HepG2 (cell line): ENCODE results near the gene PTGR2. TPM values are rescaled to one million over a fixed set of nuclear protein-coding genes. Genes with fewer than 3 reads are reported as not detected.

Experiments
- ATAC-seq: fragments of 200-7000 bp; cut with Tn5 transposase; 3 replicates; pipeline ENCODE4 v1.9.1; 2020; ENCODE audit warnings: mild to moderate bottlenecking, moderate library complexity
- BruUV-seq: library from RNA; stranded (reverse); fragments of 400-500 nt; replicated peaks from 2 replicates; lab custom pipeline; 2021; lab: Mats Ljungman, UMichigan
- CTCF ChIA-PET: fragments of 300-600 bp; formaldehyde crosslinking; extraction: SDS; loops from one replicate; lab custom pipeline; 2021; ENCODE audit warnings: low total read pairs, inconsistent platforms, low intra/inter-chr PET ratio; lab: Yijun Ruan, JAX
- POLR2A ChIA-PET: fragments of 350-600 bp; sonication (Branson Sonifier 250); formaldehyde crosslinking; loops from one replicate; lab custom pipeline; 2020; ENCODE audit warnings: antibody characterized with exemption, inconsistent platforms; lab: Yijun Ruan, JAX
- DNase-seq: peaks from one replicate; pipeline ENCODE4 v3.0.0-alpha.2; 2015; ENCODE audit warnings: low spot score
- FAIRE-seq: peaks from 3 replicates; lab custom pipeline; 2011; peaks lifted over from hg19 to GRCh38; lab: Jason Lieb, UNC
- H2AFZ ChIP-seq: one replicate; pipeline ENCODE4 v1.6.1; 2011; ENCODE audit warnings: low read length, inconsistent platforms
- H3K27ac ChIP-seq: fragments of 300-600 bp; 3 replicates; pipeline ENCODE4 v1.8.0; 2011; ENCODE audit warnings: mixed run types, mild to moderate bottlenecking, mixed read lengths, low read length, inconsistent platforms; ENCODE audit not compliant: insufficient read depth; ENCODE audit errors: extremely low read length
- H3K27me3 ChIP-seq, 2 experiments: fragments of 200-600 bp in 1 of 2; 2 replicates in 1 of 2; 3 replicates in 1 of 2; pipeline versions ENCODE4 v1.6.0 to v1.8.0; 2011; ENCODE audit warnings: low read length in 2 of 2, mild to moderate bottlenecking in 2 of 2, moderate library complexity in 2 of 2, inconsistent platforms in 1 of 2; ENCODE audit not compliant: insufficient read depth in 2 of 2, control insufficient read depth in 1 of 2
- H3K36me3 ChIP-seq, 2 experiments: fragments of 200-600 bp in 1 of 2; replicated peaks in 1 of 2; 2 replicates in 1 of 2; 3 replicates in 1 of 2; pipeline versions ENCODE4 v1.5.1 to v1.8.0; 2011; ENCODE audit warnings: low read length in 2 of 2, inconsistent platforms in 1 of 2; ENCODE audit not compliant: insufficient read depth in 2 of 2, control insufficient read depth in 1 of 2
- H3K4me1 ChIP-seq: 2 replicates; pipeline ENCODE4 v1.5.1; 2012; ENCODE audit warnings: low read length, inconsistent platforms; ENCODE audit not compliant: insufficient read depth
- H3K4me2 ChIP-seq: 2 replicates; pipeline ENCODE4 v1.6.0; 2011; ENCODE audit warnings: low read depth, low read length, inconsistent platforms
- H3K4me3 ChIP-seq, 3 experiments: fragments of 200-600 bp in 1 of 3; sonication (generic), shearing (Covaris generic) in 1 of 3; replicated peaks in 1 of 3; 2 replicates each; pipeline ENCODE4 v1.5.1; 2011 to 2016; ENCODE audit warnings: low read length in 3 of 3, inconsistent platforms in 2 of 3, low read depth in 2 of 3, mild to moderate bottlenecking in 2 of 3, control low read depth in 1 of 3, mixed read lengths in 1 of 3; ENCODE audit not compliant: insufficient read depth in 1 of 3
- H3K79me2 ChIP-seq: one replicate; pipeline ENCODE4 v1.6.1; 2011; ENCODE audit warnings: low read length, inconsistent platforms; ENCODE audit not compliant: insufficient read depth
- H3K9ac ChIP-seq: 2 replicates; pipeline ENCODE4 v1.6.0; 2011; ENCODE audit warnings: mild to moderate bottlenecking, low read depth, low read length, inconsistent platforms; ENCODE audit not compliant: insufficient read depth
- H3K9me3 ChIP-seq: 2 replicates; pipeline ENCODE4 v1.5.1; 2012; ENCODE audit warnings: mild to moderate bottlenecking, low read length
- H4K20me1 ChIP-seq: 2 replicates; pipeline ENCODE4 v1.6.0; 2011; ENCODE audit warnings: inconsistent platforms, mild to moderate bottlenecking, low read length, moderate library complexity; ENCODE audit not compliant: insufficient read depth
- IRX3 ChIP-seq: sonication (generic); formaldehyde crosslinking; IDR thresholded peaks from 2 replicates; pipeline ENCODE4 v1.8.1; 2023; ENCODE audit warnings: mild to moderate bottlenecking, low read depth, missing genetic modification reagents, borderline replicate concordance
- KDM1A ChIP-seq: IDR thresholded peaks from 2 replicates; pipeline ENCODE4 v1.6.1; 2016; ENCODE audit warnings: missing compliant biosample characterization
- MBNL3 ChIP-seq: fragments of 250-450 bp; sonication (Bioruptor Pico); conservative IDR thresholded peaks from 2 replicates; pipeline ENCODE4 v1.8.0; 2022; ENCODE audit warnings: mild to moderate bottlenecking, inconsistent platforms
- PAX8 ChIP-seq: sonication (generic); formaldehyde crosslinking; IDR thresholded peaks from 2 replicates; pipeline ENCODE4 v1.8.0; 2022; ENCODE audit warnings: mild to moderate bottlenecking, missing genetic modification reagents, borderline replicate concordance
- SIN3B ChIP-seq: fragments of 150-350 bp; IDR thresholded peaks from 2 replicates; pipeline ENCODE4 v1.6.1; 2014; ENCODE audit warnings: low read length
- SMARCE1 ChIP-seq: fragments of 450-650 bp; IDR thresholded peaks from 2 replicates; pipeline ENCODE4 v1.6.1; 2017; ENCODE audit warnings: borderline replicate concordance
- ZFAT ChIP-seq: sonication (generic); formaldehyde crosslinking; conservative IDR thresholded peaks from 2 replicates; pipeline ENCODE4 v1.8.1; 2023; ENCODE audit warnings: missing genetic modification reagents, inconsistent platforms
- ZNF143 ChIP-seq: sonication (generic); formaldehyde crosslinking; IDR thresholded peaks from 2 replicates; pipeline ENCODE4 v1.4.0; 2020; ENCODE audit warnings: missing genetic modification reagents
- ZNF549 ChIP-seq: sonication (generic); formaldehyde crosslinking; IDR thresholded peaks from 2 replicates; pipeline ENCODE4 v1.5.0; 2020; ENCODE audit warnings: missing genetic modification reagents
- ZNF777 ChIP-seq: sonication (generic); formaldehyde crosslinking; IDR thresholded peaks from 2 replicates; pipeline ENCODE4 v1.4.0; 2020; ENCODE audit warnings: missing genetic modification reagents
- ZNF816 ChIP-seq: sonication (generic); formaldehyde crosslinking; IDR thresholded peaks from 2 replicates; pipeline ENCODE4 v1.8.0; 2022; ENCODE audit warnings: missing genetic modification reagents, mild to moderate bottlenecking, borderline replicate concordance
- ZSCAN29 ChIP-seq: sonication (generic); formaldehyde crosslinking; conservative IDR thresholded peaks from 2 replicates; pipeline ENCODE4 v1.4.0; 2020; ENCODE audit warnings: mild to moderate bottlenecking, missing genetic modification reagents
- ZSCAN31 ChIP-seq: sonication (generic); formaldehyde crosslinking; IDR thresholded peaks from 2 replicates; pipeline ENCODE4 v1.5.0; 2020; ENCODE audit warnings: low read depth, mild to moderate bottlenecking, missing genetic modification reagents
- WGBS: methylation state at CpG from one replicate; pipeline ENCODE4 v1.1.6; 2017; ENCODE audit warnings: low lambda C conversion rate; 5-methylcytosine and 5-hydroxymethylcytosine counted together
- in situ Hi-C: cut with HindIII; loops from 2 replicates; pipeline ENCODE4 v1.10.0; 2017; ENCODE audit warnings: low pct_unique_long_range_greater_than_20kb; ENCODE audit not compliant: extremely low pct_ligation_motif_present
- intact Hi-C: fragments of 100-400 bp; cut with micrococcal nuclease; formaldehyde crosslinking; loops from one replicate; pipeline ENCODE4 v1.10.0; 2022; ENCODE audit not compliant: unreplicated experiment
- polyA plus RNA-seq, 8 experiments: library from polyadenylated mRNA; depleted of rRNA in 3 of 8; stranded (reverse) in 7 of 8; unstranded in 1 of 8; fragments of >200 nt; fragmentation: Illumina TruSeq in 4 of 8; extraction: Trizol in 4 of 8; gene quantifications; 2 replicates each; pipeline versions ENCODE4 v1.2.1 to v1.2.3, GENCODE V29; 2011 to 2016; ENCODE audit warnings: low read depth in 4 of 8, missing spikeins in 1 of 8, mixed read lengths in 1 of 8; ENCODE audit not compliant: insufficient read depth in 1 of 8
- total RNA-seq, 5 experiments: library from RNA; depleted of rRNA; stranded (reverse); fragments of >200 nt; fragmentation: Illumina TruSeq; extraction: Trizol; gene quantifications; 2 replicates each; pipeline ENCODE4 v1.2.3, GENCODE V29; 2016; ENCODE audit warnings: low read depth in 1 of 5
- TF ChIP-seq, protein P1 (sequence below): sonication (generic); formaldehyde crosslinking; conservative IDR thresholded peaks from 2 replicates; pipeline ENCODE4 v1.8.1; 2023; ENCODE audit warnings: missing genetic modification reagents
- TF ChIP-seq, protein P2 (sequence below): sonication (generic); formaldehyde crosslinking; IDR thresholded peaks from 2 replicates; pipeline ENCODE4 v1.4.0; 2020; ENCODE audit warnings: missing genetic modification reagents
- TF ChIP-seq, protein P3 (sequence below): sonication (generic); formaldehyde crosslinking; IDR thresholded peaks from 2 replicates; pipeline ENCODE4 v1.5.0; 2020; ENCODE audit warnings: mild to moderate bottlenecking, missing genetic modification reagents

PTGR2 gene
- total and polyA plus RNA-seq, 2 of the 13 experiments (the other 11 are each of a cell fraction or from before 2014, with no cell fraction given) = 3.0 to 4.3 TPM

DNA sequence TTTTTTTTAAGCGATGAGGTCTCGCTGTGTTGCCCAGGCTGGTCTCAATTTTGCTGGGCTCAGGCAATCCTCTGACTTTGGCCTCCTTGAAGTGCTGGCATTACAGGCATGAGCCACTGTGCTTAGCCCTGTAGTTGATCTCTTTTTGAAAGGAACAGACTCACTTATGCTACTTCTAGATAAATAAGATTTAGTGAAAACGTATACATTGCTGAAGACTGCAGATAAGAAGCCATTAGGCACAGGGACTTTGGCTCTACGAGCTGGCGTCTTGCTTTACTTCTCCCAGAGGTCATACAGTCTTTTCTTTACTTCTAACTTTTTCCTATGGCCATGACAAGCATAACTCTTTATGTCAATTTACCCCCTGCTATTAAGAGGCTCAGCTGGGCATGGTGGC is 9.4 kb downstream of the PTGR2 start:
- Histone ChIP-seq H3K36me3 (0 out of 5 replicates have a peak, but pooled peaks cover 0 to 1% of the 10 kb centered on the region in 2 experiments), H4K20me1 (no peaks in the 10 kb centered on the region), H3K4me1 (no peaks in the 10 kb centered on the region), H3K9ac (no peak overlapping the region), H3K4me2 (no peak overlapping the region), H3K79me2 (no peaks in the 10 kb centered on the region), H3K27me3 (no peaks in the 10 kb centered on the region), H3K9me3 (no peaks in the 10 kb centered on the region), H2AFZ (no peak overlapping the region), H3K27ac (no peak overlapping the region), H3K4me3 (no peak overlapping the region)
- FAIRE-seq (no peak), DNase-seq (no peak), ATAC-seq (no peak)
- 95% methylated on average over 5 of the region's 5 CpGs for WGBS
- in situ Hi-C loops = no loop called here
- intact Hi-C loops = no loop called here
- CTCF ChIA-PET = no interaction called here
- TF ChIP-seq, protein P1, sequence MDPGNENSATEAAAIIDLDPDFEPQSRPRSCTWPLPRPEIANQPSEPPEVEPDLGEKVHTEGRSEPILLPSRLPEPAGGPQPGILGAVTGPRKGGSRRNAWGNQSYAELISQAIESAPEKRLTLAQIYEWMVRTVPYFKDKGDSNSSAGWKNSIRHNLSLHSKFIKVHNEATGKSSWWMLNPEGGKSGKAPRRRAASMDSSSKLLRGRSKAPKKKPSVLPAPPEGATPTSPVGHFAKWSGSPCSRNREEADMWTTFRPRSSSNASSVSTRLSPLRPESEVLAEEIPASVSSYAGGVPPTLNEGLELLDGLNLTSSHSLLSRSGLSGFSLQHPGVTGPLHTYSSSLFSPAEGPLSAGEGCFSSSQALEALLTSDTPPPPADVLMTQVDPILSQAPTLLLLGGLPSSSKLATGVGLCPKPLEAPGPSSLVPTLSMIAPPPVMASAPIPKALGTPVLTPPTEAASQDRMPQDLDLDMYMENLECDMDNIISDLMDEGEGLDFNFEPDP (CRISPR knock-in tag) = no peak
- no TSS peak for BruUV-seq
- POLR2A ChIA-PET = interaction anchor here (1.1 kb wide), 1 partner anchor 10 kb away, joined by 3 read pairs; the partner anchor contains the start of gene PTGR2

DNA sequence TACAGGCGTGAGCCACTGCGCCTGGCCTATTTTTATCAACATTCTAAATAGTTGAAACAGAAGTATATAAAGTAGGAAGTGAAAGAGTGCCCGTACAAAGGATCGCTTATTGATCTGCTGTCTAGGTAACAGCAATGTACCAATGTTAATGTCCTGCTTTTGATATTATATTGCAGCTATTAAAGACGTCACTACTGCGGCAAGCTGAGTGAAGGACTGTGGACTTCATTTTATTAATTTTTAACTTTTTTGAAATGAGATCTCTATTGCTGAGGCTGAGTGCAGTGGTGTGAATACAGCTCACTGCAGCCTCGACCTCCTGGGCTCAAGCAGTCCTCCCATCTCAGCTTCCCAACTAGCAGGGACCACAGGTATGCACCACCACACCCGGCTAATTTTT is 10.8 kb downstream of the PTGR2 start:
- FAIRE-seq (no peak), DNase-seq (no peak), ATAC-seq (no peak)
- Histone ChIP-seq H3K79me2 (no peaks in the 10 kb centered on the region), H3K36me3 (0 out of 5 replicates have a peak, but pooled peaks cover 0 to 1% of the 10 kb centered on the region in 2 experiments), H3K27me3 (no peaks in the 10 kb centered on the region), H3K9ac (no peak overlapping the region), H3K9me3 (no peaks in the 10 kb centered on the region), H4K20me1 (no peaks in the 10 kb centered on the region), H3K4me1 (no peaks in the 10 kb centered on the region), H2AFZ (no peak overlapping the region), H3K4me3 (no peak overlapping the region), H3K27ac (no peak overlapping the region), H3K4me2 (no peak overlapping the region)
- in situ Hi-C loops (no loop called here), intact Hi-C loops (no loop called here)
- no TSS peak for BruUV-seq
- ChIA-PET POLR2A (interaction anchor here (0.7 kb wide), 1 partner anchor 11 kb away, joined by 3 read pairs; the partner anchor contains the start of gene PTGR2), CTCF (no interaction called here)
- WGBS = 95% methylated on average over 8 of the region's 8 CpGs
- no peak for TF ChIP-seq SIN3B
- no peak for TF ChIP-seq ZNF143 (CRISPR knock-in tag)
- TF ChIP-seq, protein P2, sequence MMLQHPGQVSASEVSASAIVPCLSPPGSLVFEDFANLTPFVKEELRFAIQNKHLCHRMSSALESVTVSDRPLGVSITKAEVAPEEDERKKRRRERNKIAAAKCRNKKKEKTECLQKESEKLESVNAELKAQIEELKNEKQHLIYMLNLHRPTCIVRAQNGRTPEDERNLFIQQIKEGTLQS (CRISPR knock-in tag) = no peak
- TF ChIP-seq ZNF549 (CRISPR knock-in tag) = no peak
- no peak for TF ChIP-seq PAX8
- TF ChIP-seq IRX3 (CRISPR knock-in tag) = no peak
- no peak for TF ChIP-seq ZFAT (CRISPR knock-in tag)
- TF ChIP-seq MBNL3 = no peak
- TF ChIP-seq KDM1A (CRISPR knock-in tag) = no peak
- no peak for TF ChIP-seq ZSCAN29 (CRISPR knock-in tag)
- no peak for TF ChIP-seq SMARCE1
- TF ChIP-seq, protein P3, sequence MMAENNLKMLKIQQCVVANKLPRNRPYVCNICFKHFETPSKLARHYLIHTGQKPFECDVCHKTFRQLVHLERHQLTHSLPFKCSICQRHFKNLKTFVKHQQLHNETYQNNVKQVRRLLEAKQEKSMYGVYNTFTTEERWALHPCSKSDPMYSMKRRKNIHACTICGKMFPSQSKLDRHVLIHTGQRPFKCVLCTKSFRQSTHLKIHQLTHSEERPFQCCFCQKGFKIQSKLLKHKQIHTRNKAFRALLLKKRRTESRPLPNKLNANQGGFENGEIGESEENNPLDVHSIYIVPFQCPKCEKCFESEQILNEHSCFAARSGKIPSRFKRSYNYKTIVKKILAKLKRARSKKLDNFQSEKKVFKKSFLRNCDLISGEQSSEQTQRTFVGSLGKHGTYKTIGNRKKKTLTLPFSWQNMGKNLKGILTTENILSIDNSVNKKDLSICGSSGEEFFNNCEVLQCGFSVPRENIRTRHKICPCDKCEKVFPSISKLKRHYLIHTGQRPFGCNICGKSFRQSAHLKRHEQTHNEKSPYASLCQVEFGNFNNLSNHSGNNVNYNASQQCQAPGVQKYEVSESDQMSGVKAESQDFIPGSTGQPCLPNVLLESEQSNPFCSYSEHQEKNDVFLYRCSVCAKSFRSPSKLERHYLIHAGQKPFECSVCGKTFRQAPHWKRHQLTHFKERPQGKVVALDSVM (CRISPR knock-in tag) = no peak
- no peak for TF ChIP-seq ZSCAN31 (CRISPR knock-in tag)
- TF ChIP-seq ZNF777 (CRISPR knock-in tag) = no peak
- TF ChIP-seq ZNF816 = no peak
